Stimulated activated naive B cell treated with anti-CD40 and anti-IgM and Interleukin-4, amounts not matched to agents 10 μg/mL and 1 μg/mL and 100 μg/mL, for 72 hours (primary cell): Measurements from ENCODE around the gene SUGP2.

ENCODE experiments used
- ATAC-seq, 2 donors: fragments of 150-1000 bp; cut with Tn5 transposase; replicated peaks; 2 replicates each; pipeline ENCODE4 v1.10.0; 2021; ENCODE audit warnings: moderate library complexity in 1 of 2
- DNase-seq: peaks from one replicate; pipeline ENCODE4 v3.0.0; 2021
- H3K27ac Mint-ChIP-seq: one replicate; pipeline ENCODE4 v1.8.0; 2022; ENCODE audit warnings: mild to moderate bottlenecking, mixed read lengths
- H3K27me3 Mint-ChIP-seq, 2 donors: one replicate each; pipeline ENCODE4 v1.8.0; 2022; ENCODE audit warnings: mixed read lengths in 2 of 2
- H3K36me3 Mint-ChIP-seq, 2 donors: one replicate each; pipeline ENCODE4 v1.8.0; 2022; ENCODE audit warnings: mixed read lengths in 2 of 2, mild to moderate bottlenecking in 1 of 2
- H3K4me1 Mint-ChIP-seq, 2 donors: one replicate each; pipeline ENCODE4 v1.8.0; 2022; ENCODE audit warnings: mixed read lengths in 2 of 2, mild to moderate bottlenecking in 1 of 2
- H3K4me3 Mint-ChIP-seq, 2 donors: one replicate each; pipeline ENCODE4 v1.8.0; 2022; ENCODE audit warnings: mild to moderate bottlenecking in 2 of 2, mixed read lengths in 2 of 2, moderate library complexity in 1 of 2
- H3K9me3 Mint-ChIP-seq, 2 donors: one replicate each; pipeline ENCODE4 v1.8.0; 2022; ENCODE audit warnings: mixed read lengths in 2 of 2, mild to moderate bottlenecking in 1 of 2

The SUGP2 gene

GRCh38 chr19:18998276-18998675 lies 35.0 kb downstream of the SUGP2 start:
- H3K27me3 Mint-ChIP-seq = no peaks in the 10 kb centered on the region
- no peaks in the 10 kb centered on the region for H3K9me3 Mint-ChIP-seq
- H3K36me3 Mint-ChIP-seq = peaks cover 59 to 74% of the 10 kb centered on the region in 2 donors
- no peak overlapping the region for H3K4me3 Mint-ChIP-seq
- H3K4me1 Mint-ChIP-seq = peaks cover 9 to 10% of the 10 kb centered on the region in 2 donors
- no peak for ATAC-seq
- H3K27ac Mint-ChIP-seq = no peak overlapping the region
- no peak for DNase-seq

DNA sequence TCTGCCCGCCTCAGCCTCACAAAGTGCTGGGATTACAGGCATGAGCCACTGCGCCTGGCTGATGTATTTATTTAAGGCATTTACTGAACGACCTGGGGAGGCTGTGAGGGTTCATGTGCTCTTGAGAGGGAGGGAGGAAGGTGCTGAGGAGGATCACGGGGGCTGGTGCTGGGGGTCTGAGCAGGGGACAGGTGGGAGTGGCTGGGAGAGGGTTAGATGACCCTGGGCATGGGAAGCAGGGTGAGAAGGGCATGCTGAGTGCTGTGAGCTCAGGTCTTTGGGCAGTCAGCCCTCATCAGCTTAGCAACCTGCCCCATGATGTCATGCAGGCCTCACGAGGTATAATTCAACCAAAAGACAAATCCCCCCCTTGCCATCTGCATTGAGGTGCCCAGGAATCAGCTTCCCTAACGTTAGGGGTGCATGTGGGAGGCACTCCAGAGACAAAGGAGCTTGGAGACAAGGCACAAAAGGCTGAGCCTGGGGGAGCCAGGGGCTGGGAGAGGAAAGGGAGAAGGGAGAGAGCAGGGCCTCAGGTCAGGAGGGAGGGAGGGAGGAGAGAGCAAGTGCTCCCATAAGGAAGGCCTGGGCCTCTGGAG lies 36.4 kb downstream of the SUGP2 start:
- ATAC-seq = no peak
- H3K9me3 Mint-ChIP-seq = no peaks in the 10 kb centered on the region
- no peak for DNase-seq
- peaks cover 9 to 10% of the 10 kb centered on the region in 2 donors for H3K4me1 Mint-ChIP-seq
- H3K27me3 Mint-ChIP-seq = no peaks in the 10 kb centered on the region
- peaks cover 60 to 74% of the 10 kb centered on the region in 2 donors for H3K36me3 Mint-ChIP-seq
- no peak overlapping the region for H3K27ac Mint-ChIP-seq
- H3K4me3 Mint-ChIP-seq = no peak overlapping the region

DNA sequence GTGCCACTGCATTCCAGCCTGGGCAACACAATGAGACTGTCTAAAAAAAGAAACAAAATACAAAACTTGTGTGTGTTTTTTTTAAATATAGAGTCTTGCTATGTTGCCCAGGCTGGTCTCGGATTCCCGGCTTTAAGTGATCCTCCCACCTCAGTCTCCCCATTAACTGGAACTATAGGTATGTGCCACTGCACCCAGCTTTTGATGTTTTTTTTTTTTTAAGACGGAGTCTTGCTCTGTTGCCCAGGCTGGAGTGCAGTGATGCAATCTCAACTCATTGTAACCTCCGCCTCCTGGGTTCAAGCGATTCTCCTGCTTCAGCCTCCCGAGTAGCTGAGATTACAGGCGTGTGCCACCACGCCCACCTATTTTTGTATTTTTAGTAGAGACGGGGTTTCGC lies 37.0 kb downstream of the SUGP2 start:
- H3K27me3 Mint-ChIP-seq = no peaks in the 10 kb centered on the region
- H3K4me3 Mint-ChIP-seq = no peak overlapping the region
- no peak for DNase-seq
- no peaks in the 10 kb centered on the region for H3K9me3 Mint-ChIP-seq
- ATAC-seq = no peak
- H3K27ac Mint-ChIP-seq = no peak overlapping the region
- peaks cover 60 to 71% of the 10 kb centered on the region in 2 donors for H3K36me3 Mint-ChIP-seq
- H3K4me1 Mint-ChIP-seq = peaks cover 9 to 10% of the 10 kb centered on the region in 2 donors

GRCh38 chr19:18995804-18996241 lies 37.5 kb downstream of the SUGP2 start:
- ATAC-seq (peak; percentile 80 to 82), DNase-seq (peak; percentile 5)
- H3K4me3 Mint-ChIP-seq = no peak overlapping the region
- H3K27ac Mint-ChIP-seq = no peak overlapping the region
- peaks cover 9 to 10% of the 10 kb centered on the region in 2 donors for H3K4me1 Mint-ChIP-seq
- H3K27me3 Mint-ChIP-seq = no peaks in the 10 kb centered on the region
- no peaks in the 10 kb centered on the region for H3K9me3 Mint-ChIP-seq
- H3K36me3 Mint-ChIP-seq = peaks cover 62 to 72% of the 10 kb centered on the region in 2 donors

DNA sequence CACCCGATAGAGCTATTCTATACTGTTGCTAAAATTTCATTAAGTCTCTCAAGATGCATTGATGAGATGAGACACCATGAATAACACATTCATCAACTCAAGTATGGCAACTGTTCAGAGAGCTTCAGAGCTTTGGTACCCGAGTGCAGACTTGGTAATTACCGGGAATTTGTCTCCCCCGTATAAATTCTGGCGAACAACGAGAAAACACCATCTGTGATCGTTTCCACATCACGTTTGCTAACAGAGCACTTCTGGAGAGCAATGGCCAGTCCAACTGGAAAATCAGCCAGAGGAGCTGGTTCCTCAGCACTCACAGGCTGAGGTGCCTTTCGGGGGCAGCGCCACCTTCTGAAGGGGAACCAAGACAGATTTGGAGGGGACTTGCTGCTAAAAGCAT lies 40.2 kb downstream of the SUGP2 start:
- no peak overlapping the region for H3K4me3 Mint-ChIP-seq
- H3K9me3 Mint-ChIP-seq = no peaks in the 10 kb centered on the region
- no peaks in the 10 kb centered on the region for H3K27me3 Mint-ChIP-seq
- ATAC-seq = no peak
- no peak overlapping the region for H3K27ac Mint-ChIP-seq
- no peaks in the 10 kb centered on the region for H3K4me1 Mint-ChIP-seq
- peaks cover 47 to 54% of the 10 kb centered on the region in 2 donors for H3K36me3 Mint-ChIP-seq
- DNase-seq = no peak

DNA sequence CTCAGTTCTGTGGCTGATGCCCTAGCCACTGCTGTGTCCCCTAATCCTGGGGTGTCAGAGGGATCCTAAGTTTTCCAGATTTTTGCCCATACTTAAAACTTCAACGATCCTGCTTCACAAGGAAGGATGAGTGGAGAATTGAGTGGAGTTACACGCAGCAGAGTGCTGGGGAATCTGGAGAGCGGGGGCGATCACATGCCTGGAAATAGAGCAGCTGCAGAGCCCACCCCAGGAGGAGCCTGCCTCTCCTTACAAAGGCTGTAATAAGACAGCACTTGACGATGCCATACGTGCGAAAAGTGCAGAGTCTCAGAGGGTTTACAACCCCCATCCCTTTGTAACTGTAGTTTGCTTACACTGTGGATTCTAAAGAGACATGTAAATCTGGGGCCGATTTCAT lies 40.6 kb downstream of the SUGP2 start:
- Mint-ChIP-seq H3K4me1 (no peaks in the 10 kb centered on the region), H3K27me3 (no peaks in the 10 kb centered on the region), H3K9me3 (no peaks in the 10 kb centered on the region), H3K4me3 (no peak overlapping the region), H3K36me3 (peaks cover 47 to 50% of the 10 kb centered on the region in 2 donors), H3K27ac (peak overlapping the region; percentile 69)
- ATAC-seq (no peak), DNase-seq (no peak)

DNA sequence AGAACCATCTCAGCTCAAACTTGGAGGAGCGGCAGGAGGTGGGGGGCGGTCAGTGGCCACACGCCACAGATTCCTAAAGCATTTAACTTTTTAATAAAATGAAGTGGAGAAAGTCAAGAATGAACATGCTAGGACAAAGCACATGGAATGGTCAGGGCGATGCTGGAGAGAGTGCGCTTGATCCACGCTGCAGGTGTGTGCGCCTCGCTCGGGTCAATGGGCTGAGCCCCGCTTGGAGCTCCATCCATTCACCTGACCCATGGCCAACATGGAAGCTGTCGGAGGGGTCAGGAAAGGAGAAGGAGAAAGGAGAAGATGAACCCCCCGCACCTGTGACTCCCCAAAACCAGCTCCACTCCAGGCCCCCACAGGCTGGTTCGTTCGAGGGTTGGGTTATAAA lies 41.8 kb downstream of the SUGP2 start:
- H3K36me3 Mint-ChIP-seq = peaks cover 42 to 43% of the 10 kb centered on the region in 2 donors
- H3K9me3 Mint-ChIP-seq = no peaks in the 10 kb centered on the region
- H3K27ac Mint-ChIP-seq = no peak overlapping the region
- H3K4me1 Mint-ChIP-seq = no peaks in the 10 kb centered on the region
- DNase-seq (no peak), ATAC-seq (no peak)
- no peak overlapping the region for H3K4me3 Mint-ChIP-seq
- H3K27me3 Mint-ChIP-seq = no peaks in the 10 kb centered on the region

- Mint-ChIP-seq H3K9me3 (no peaks in the 10 kb centered on the region), H3K4me1 (no peaks in the 10 kb centered on the region), H3K27ac (no peak overlapping the region), H3K27me3 (no peaks in the 10 kb centered on the region), H3K36me3 (peaks cover 41% of the 10 kb centered on the region in 2 donors), H3K4me3 (no peak overlapping the region)
- DNase-seq = no peak
- no peak for ATAC-seq
Observed at GRCh38 chr19:18991006-18991405, 42.3 kb downstream of the SUGP2 start.

- no peak for DNase-seq
- Mint-ChIP-seq H3K27me3 (peaks cover 0 to 5% of the 10 kb centered on the region in 2 donors), H3K9me3 (no peaks in the 10 kb centered on the region), H3K27ac (no peak overlapping the region), H3K4me1 (peaks cover 0 to 4% of the 10 kb centered on the region in 2 donors), H3K36me3 (peaks cover 34 to 36% of the 10 kb centered on the region in 2 donors), H3K4me3 (no peak overlapping the region)
- ATAC-seq = peak; percentile 21 to 23
Observed at GRCh38 chr19:18990128-18990708, 43.1 kb downstream of the SUGP2 start.

DNA sequence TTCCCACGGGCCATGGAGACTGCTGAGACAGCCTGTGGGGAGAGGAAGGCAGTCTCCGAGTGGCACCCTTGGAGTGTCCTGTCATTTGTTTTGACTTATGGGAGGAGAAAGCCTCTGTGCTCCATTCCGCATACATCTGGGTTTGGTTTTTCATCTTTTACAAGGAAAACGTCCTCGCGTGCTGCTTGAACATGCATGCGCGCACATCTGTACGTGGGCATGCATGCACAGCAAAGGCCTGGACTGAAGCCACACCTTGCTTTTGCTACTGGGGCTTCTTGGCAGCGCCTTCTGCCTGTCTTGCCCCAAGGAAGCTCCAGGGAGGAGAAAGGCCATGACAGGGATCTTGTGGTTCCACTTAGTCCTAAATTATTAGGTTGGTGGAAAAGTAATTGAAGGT lies 44.0 kb downstream of the SUGP2 start:
- no peaks in the 10 kb centered on the region for H3K9me3 Mint-ChIP-seq
- H3K27ac Mint-ChIP-seq = no peak overlapping the region
- H3K27me3 Mint-ChIP-seq = peaks cover 0 to 5% of the 10 kb centered on the region in 2 donors
- peaks cover 29 to 32% of the 10 kb centered on the region in 2 donors for H3K36me3 Mint-ChIP-seq
- ATAC-seq = no peak
- no peak for DNase-seq
- H3K4me3 Mint-ChIP-seq = no peak overlapping the region
- H3K4me1 Mint-ChIP-seq = peaks cover 2 to 8% of the 10 kb centered on the region in 2 donors

DNA sequence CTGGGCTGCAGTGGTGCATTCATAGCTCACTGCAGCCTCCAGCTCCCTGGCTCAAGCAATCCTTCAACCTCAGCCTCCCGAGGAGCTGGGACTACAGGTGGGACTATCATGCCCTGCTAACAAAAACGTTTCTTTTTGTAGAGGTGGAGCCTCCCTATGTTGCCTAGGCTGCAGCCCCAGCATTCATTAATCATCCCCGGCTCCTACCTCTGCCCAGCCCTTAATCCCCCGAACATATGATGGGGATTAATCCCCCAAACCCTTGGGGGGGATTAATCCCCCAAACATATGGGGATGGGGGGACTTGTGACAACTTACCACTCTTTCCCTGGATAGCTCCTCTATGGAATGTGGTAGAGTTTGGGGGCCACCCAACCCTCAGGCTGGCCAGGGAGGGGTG lies 45.9 kb downstream of the SUGP2 start:
- peaks cover 2 to 8% of the 10 kb centered on the region in 2 donors for H3K4me1 Mint-ChIP-seq
- H3K27me3 Mint-ChIP-seq = peaks cover 4 to 9% of the 10 kb centered on the region in 2 donors
- H3K36me3 Mint-ChIP-seq = peaks cover 13% of the 10 kb centered on the region in 2 donors
- no peak for ATAC-seq
- no peak for DNase-seq
- no peaks in the 10 kb centered on the region for H3K9me3 Mint-ChIP-seq
- no peak overlapping the region for H3K27ac Mint-ChIP-seq
- H3K4me3 Mint-ChIP-seq = no peak overlapping the region

GRCh38 chr19:18985257-18985656 lies 48.1 kb downstream of the SUGP2 start:
- Mint-ChIP-seq H3K9me3 (no peaks in the 10 kb centered on the region), H3K27ac (no peak overlapping the region), H3K4me1 (peaks cover 2 to 8% of the 10 kb centered on the region in 2 donors), H3K4me3 (no peak overlapping the region), H3K36me3 (peaks cover 3 to 4% of the 10 kb centered on the region in 2 donors), H3K27me3 (peaks cover 21 to 27% of the 10 kb centered on the region in 2 donors)
- DNase-seq (no peak), ATAC-seq (peak in 1 of 2 donors; percentile 13)

- Mint-ChIP-seq H3K27me3 (peaks cover 22 to 27% of the 10 kb centered on the region in 2 donors), H3K4me1 (peaks cover 2 to 8% of the 10 kb centered on the region in 2 donors), H3K4me3 (no peak overlapping the region), H3K36me3 (peaks cover 2% of the 10 kb centered on the region in 2 donors), H3K27ac (no peak overlapping the region), H3K9me3 (no peaks in the 10 kb centered on the region)
- DNase-seq = no peak
- no peak for ATAC-seq
Observed at GRCh38 chr19:18984251-18984650, 49.1 kb downstream of the SUGP2 start.

DNA sequence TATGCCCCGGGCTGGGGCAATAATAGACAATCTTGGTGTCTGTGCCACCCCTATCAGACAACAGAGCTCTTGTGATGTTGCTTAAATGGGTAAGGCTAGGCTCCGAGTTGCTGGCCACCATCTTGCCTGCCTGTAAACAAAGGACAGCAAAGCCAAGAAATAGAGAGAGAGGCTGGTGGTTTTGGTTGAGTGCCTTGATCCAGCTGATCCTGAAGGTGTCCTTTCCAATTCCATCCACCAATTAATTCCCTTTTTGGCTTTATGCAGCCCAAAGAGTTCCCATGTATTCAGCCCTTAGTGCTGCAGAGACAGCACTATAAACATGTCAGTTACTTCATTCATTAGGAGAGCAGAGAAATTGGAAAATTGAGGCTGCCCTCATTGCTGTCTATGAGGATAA lies 50.6 kb downstream of the SUGP2 start:
- Mint-ChIP-seq H3K36me3 (no peaks in the 10 kb centered on the region), H3K27me3 (peaks cover 28 to 34% of the 10 kb centered on the region in 2 donors), H3K4me3 (no peak overlapping the region), H3K4me1 (peaks cover 2 to 8% of the 10 kb centered on the region in 2 donors), H3K27ac (no peak overlapping the region), H3K9me3 (no peaks in the 10 kb centered on the region)
- ATAC-seq (no peak), DNase-seq (no peak)

DNA sequence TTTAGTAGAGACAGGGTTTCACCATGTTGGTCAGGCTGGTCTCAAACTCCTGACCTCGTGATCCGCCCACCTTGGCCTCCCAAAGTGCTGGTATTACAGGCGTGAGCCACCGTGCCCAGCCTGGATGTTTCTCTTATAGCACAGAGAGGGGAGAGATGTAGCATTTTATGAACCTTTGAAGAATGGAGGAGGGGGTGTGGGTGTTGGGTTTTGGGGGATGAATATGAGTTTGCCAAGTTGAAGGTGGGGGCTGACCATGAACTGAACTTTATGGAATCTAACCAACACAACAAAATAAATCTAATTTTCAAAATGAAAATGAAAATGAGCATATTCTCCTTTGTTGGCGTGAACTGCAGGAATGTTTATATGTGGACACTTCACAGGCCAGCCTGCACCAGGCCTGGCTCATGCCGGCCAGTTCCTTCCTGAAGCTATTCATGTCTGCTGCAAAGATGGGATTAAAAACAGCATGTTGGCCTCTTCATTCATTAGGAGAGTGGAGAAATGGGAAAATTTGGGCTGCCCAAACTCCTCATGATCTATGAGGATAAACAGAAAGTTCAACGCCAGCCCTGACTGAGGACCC lies 52.8 kb downstream of the SUGP2 start:
- Mint-ChIP-seq H3K27ac (no peak overlapping the region), H3K9me3 (no peaks in the 10 kb centered on the region), H3K36me3 (no peaks in the 10 kb centered on the region), H3K4me1 (peaks cover 2 to 7% of the 10 kb centered on the region in 2 donors), H3K27me3 (peaks cover 28 to 32% of the 10 kb centered on the region in 2 donors), H3K4me3 (no peak overlapping the region)
- ATAC-seq = no peak
- no peak for DNase-seq
